Kidney (tissue), 14 donors: ENCODE data around the gene ERC2. TPM values are rescaled to one million over a fixed set of nuclear protein-coding genes. Genes with fewer than 3 reads are reported as not detected.

ENCODE experiments used
- DNase-seq, 5 donors: peaks; one replicate each; pipeline ENCODE4 v3.0.0-alpha.2; 2013 to 2020
- FAIRE-seq: peaks from 2 replicates; lab custom pipeline; 2012; peaks lifted over from hg19 to GRCh38; lab: Jason Lieb, UNC
- H3K27ac ChIP-seq, 2 donors: one replicate each; pipeline ENCODE4 v1.7.0; 2013; ENCODE audit warnings: low read depth in 2 of 2, low read length in 2 of 2, inconsistent platforms in 1 of 2
- H3K27me3 ChIP-seq: one replicate; pipeline ENCODE4 v1.7.1; 2013; ENCODE audit warnings: low read length, inconsistent platforms; ENCODE audit not compliant: control insufficient read depth, insufficient read depth
- H3K36me3 ChIP-seq, 3 donors: one replicate each; pipeline versions ENCODE4 v1.7.0 to v1.7.1; 2013; ENCODE audit warnings: low read length in 3 of 3, control low read depth in 1 of 3, inconsistent platforms in 1 of 3; ENCODE audit not compliant: insufficient read depth in 3 of 3, control insufficient read depth in 2 of 3
- H3K4me1 ChIP-seq, 3 donors: one replicate each; pipeline versions ENCODE4 v1.7.0 to v1.7.1; 2013; ENCODE audit warnings: low read length in 3 of 3, inconsistent platforms in 1 of 3, low read depth in 1 of 3; ENCODE audit not compliant: control insufficient read depth in 2 of 3, insufficient read depth in 2 of 3
- H3K4me3 ChIP-seq, 3 donors: one replicate each; pipeline versions ENCODE4 v1.7.0 to v1.8.1; 2013; ENCODE audit warnings: low read length in 3 of 3, control low read depth in 1 of 3, inconsistent platforms in 1 of 3
- H3K9ac ChIP-seq, 3 donors: one replicate each; pipeline versions ENCODE4 v1.7.0 to v1.7.1; 2013; ENCODE audit warnings: low read length in 3 of 3, control low read depth in 1 of 3, inconsistent platforms in 1 of 3
- H3K9me3 ChIP-seq, 3 donors: one replicate each; pipeline versions ENCODE4 v1.7.0 to v1.7.1; 2013; ENCODE audit warnings: low read length in 3 of 3, control low read depth in 1 of 3, inconsistent platforms in 1 of 3; ENCODE audit not compliant: control insufficient read depth in 2 of 3, insufficient read depth in 1 of 3
- intact Hi-C: fragments of 100-400 bp; cut with DNase I; formaldehyde crosslinking; loops from one replicate; pipeline ENCODE4 v1.11.1; 2022
- polyA plus RNA-seq: library from polyadenylated mRNA; stranded (reverse); fragments of 350-450 nt; fragmentation: Illumina TruSeq; extraction: RNeasy Lipid Tissue Mini Kit (QIAGEN cat#74804); gene quantifications from one replicate; pipeline ENCODE4 v1.2.3, GENCODE V29; 2014; ENCODE audit warnings: low read depth, low replicate concordance; ENCODE audit not compliant: insufficient read depth
- total RNA-seq: library from RNA; stranded (reverse); fragmentation: NEBNext Ultra II Directional; extraction: Animal tissue kit (Norgen Biotek cat#: 25700); gene quantifications from one replicate; pipeline ENCODE4 v1.2.1, GENCODE V29; 2021
- TF ChIP-seq, protein P1 (sequence below): IDR thresholded peaks from 3 replicates; pipeline ENCODE4 v1.5.1; 2012; ENCODE audit warnings: mild to moderate bottlenecking, moderate library complexity, borderline replicate concordance; ENCODE audit not compliant: insufficient read depth; ENCODE audit errors: extremely low read depth
- donor health status: control.
- donor health status: control.
- donor health status: control.
- donor health status: control.
- donor health status: control.
- donor health status: DM: yes; HTN: yes; CAD: no.
- donor health status: Normal renal cell carcinoma (clear cell type).

ERC2 gene
- total and polyA plus RNA-seq, 2 donors from 2014 or later: 0.92 to 3.8 TPM

DNA sequence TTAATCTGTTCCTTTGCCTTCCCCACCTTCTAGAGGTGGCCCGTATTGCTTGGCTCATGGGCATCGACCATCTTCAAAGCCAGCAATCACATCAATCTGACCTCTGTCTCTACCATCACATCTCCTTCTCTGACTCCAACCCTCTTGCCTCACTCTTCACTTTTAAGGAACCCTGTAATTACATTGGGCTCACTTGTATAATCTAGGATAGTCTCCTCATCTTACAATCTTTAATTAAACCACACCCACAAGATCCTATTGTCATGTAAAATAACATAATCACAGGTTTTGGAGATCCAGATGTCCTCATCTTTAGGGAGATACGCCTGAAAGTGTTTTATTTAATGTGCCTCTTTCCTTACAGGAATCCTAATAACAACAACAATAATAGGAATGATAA, 234.5 kb downstream of the ERC2 start:
- no peaks in the 10 kb centered on the region for H3K36me3 ChIP-seq
- FAIRE-seq (no peak), DNase-seq (no peak)
- no peak overlapping the region for H3K4me3 ChIP-seq
- no peaks in the 10 kb centered on the region for H3K4me1 ChIP-seq
- intact Hi-C loops: no loop called here
- TF ChIP-seq, protein P1, sequence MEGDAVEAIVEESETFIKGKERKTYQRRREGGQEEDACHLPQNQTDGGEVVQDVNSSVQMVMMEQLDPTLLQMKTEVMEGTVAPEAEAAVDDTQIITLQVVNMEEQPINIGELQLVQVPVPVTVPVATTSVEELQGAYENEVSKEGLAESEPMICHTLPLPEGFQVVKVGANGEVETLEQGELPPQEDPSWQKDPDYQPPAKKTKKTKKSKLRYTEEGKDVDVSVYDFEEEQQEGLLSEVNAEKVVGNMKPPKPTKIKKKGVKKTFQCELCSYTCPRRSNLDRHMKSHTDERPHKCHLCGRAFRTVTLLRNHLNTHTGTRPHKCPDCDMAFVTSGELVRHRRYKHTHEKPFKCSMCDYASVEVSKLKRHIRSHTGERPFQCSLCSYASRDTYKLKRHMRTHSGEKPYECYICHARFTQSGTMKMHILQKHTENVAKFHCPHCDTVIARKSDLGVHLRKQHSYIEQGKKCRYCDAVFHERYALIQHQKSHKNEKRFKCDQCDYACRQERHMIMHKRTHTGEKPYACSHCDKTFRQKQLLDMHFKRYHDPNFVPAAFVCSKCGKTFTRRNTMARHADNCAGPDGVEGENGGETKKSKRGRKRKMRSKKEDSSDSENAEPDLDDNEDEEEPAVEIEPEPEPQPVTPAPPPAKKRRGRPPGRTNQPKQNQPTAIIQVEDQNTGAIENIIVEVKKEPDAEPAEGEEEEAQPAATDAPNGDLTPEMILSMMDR: no peak
- H3K27ac ChIP-seq: no peak overlapping the region
- no peaks in the 10 kb centered on the region for H3K27me3 ChIP-seq
- no peaks in the 10 kb centered on the region for H3K9me3 ChIP-seq
- H3K9ac ChIP-seq: no peak overlapping the region

- FAIRE-seq: peak; percentile 21
- H3K9me3 ChIP-seq: no peaks in the 10 kb centered on the region
- no peak overlapping the region for H3K4me3 ChIP-seq
- peaks cover 0 to 4% (median 0%) of the 10 kb centered on the region in 3 donors for H3K4me1 ChIP-seq
- no peaks in the 10 kb centered on the region for H3K27me3 ChIP-seq
- no peak for DNase-seq
- no peaks in the 10 kb centered on the region for H3K36me3 ChIP-seq
- intact Hi-C loops: no loop called here
- TF ChIP-seq, protein P1: no peak
- H3K9ac ChIP-seq: no peak overlapping the region
- H3K27ac ChIP-seq: no peak overlapping the region
Measured at GRCh38 chr3:56229311-56229710, 239.0 kb downstream of the ERC2 start.

DNA sequence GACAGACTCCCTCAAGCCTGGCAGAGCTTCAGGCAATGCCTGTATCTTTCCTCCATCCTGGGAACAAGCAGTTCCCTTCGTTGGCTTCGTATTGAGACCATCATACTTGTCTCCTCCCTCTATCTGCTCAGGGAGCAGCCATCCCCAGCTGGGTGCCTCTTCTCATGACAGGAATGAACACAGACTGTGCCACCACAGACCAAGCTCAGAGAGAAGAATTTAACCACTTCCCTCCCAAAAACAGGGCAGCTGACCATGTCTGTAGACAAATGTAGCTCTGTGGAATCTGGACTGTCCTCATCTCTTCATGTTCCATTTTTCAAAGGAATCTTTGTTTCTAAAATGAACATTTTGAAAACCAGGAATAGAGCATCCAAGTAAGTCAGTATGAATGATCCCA, 245.4 kb downstream of the ERC2 start:
- Histone ChIP-seq H3K4me1 (no peaks in the 10 kb centered on the region), H3K27ac (no peak overlapping the region), H3K9ac (no peak overlapping the region), H3K9me3 (no peaks in the 10 kb centered on the region), H3K27me3 (no peaks in the 10 kb centered on the region), H3K36me3 (no peaks in the 10 kb centered on the region), H3K4me3 (no peak overlapping the region)
- intact Hi-C loops: no loop called here
- DNase-seq (no peak), FAIRE-seq (no peak)
- TF ChIP-seq, protein P1: no peak
